Vagina (tissue), 2 donors: ENCODE data around the gene SMOC1. TPM values are rescaled to one million over a fixed set of nuclear protein-coding genes. Genes with fewer than 3 reads are reported as not detected.

Experiments used
- DNase-seq, 2 donors: peaks; one replicate each; pipeline ENCODE4 v3.0.0-alpha.2; 2017; ENCODE audit errors: extremely low spot score in 2 of 2
- H3K27ac ChIP-seq: fragments of 200-600 bp; sonication (generic); one replicate; pipeline ENCODE4 v1.5.1; 2019
- H3K27me3 ChIP-seq: fragments of 200-600 bp; sonication (generic); one replicate; pipeline ENCODE4 v1.5.1; 2019
- H3K36me3 ChIP-seq, 2 donors: fragments of 200-600 bp; sonication (generic); one replicate each; pipeline ENCODE4 v1.5.1; 2017 to 2019
- H3K4me1 ChIP-seq: fragments of 200-600 bp; sonication (generic); one replicate; pipeline ENCODE4 v1.5.1; 2019
- H3K4me3 ChIP-seq, 2 donors: fragments of 200-600 bp; sonication (generic); 1 replicate in 1 of 2; 2 replicates in 1 of 2; pipeline ENCODE4 v1.5.1; 2016 to 2019
- H3K9me3 ChIP-seq: fragments of 200-600 bp; sonication (generic); one replicate; pipeline ENCODE4 v1.5.1; 2019
- POLR2A ChIP-seq, 2 donors: fragments of 450-650 bp; IDR thresholded peaks; one replicate each; pipeline ENCODE4 v1.6.1; 2017; ENCODE audit warnings: antibody characterized with exemption in 2 of 2, mild to moderate bottlenecking in 2 of 2, moderate library complexity in 2 of 2
- POLR2AphosphoS5 ChIP-seq, 2 donors: sonication (generic); formaldehyde crosslinking; IDR thresholded peaks; one replicate each; pipeline ENCODE4 v1.9.0; 2017; ENCODE audit warnings: antibody characterized with exemption in 2 of 2, mild to moderate bottlenecking in 2 of 2, low read depth in 1 of 2; ENCODE audit not compliant: insufficient read depth in 1 of 2
- intact Hi-C: fragments of 100-400 bp; cut with DNase I; formaldehyde crosslinking; loops from one replicate; pipeline ENCODE4 v1.15.1; 2023
- total RNA-seq: library from RNA; depleted of rRNA; stranded (reverse); fragments of >200 nt; gene quantifications from one replicate; pipeline ENCODE4 v1.2.3, GENCODE V29; 2016
- TF ChIP-seq, protein P1 (sequence below), 3 experiments: fragments of 450-650 bp in 2 of 3; fragments of 200-600 bp in 1 of 3; sonication (generic) in 1 of 3; IDR thresholded peaks; one replicate each; pipeline ENCODE4 v1.5.1; 2017 to 2019; ENCODE audit warnings: antibody characterized with exemption in 3 of 3, mild to moderate bottlenecking in 2 of 3, moderate library complexity in 2 of 3

SMOC1 gene
- total RNA-seq, 1 donor from 2014 or later: 9.8 TPM

DNA sequence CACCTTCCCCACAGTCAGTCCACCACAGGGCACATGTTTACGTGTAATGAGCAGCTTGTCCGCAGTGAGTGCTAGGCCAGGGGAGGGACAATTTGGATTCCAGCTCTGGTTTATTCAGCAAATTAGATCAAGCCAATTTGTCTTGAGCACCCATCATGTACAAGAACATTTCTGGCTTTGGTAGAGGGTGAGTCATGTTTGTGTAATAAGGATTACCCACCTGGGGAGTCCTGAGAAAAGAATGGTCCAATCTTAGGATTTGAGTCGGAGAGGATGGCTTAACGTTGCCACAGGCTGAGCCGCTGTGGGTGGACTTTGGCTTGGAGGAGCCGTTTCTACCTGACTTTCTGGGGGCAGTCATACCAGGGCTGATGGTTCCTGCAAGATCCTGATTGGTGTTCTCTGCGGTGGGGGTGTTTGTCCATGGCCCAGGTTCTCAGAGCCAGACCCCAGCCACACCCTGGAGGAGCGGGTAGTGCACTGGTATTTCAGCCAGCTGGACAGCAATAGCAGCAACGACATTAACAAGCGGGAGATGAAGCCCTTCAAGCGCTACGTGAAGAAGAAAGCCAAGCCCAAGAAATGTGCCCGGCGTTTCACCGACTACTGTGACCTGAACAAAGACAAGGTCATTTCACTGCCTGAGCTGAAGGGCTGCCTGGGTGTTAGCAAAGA is 143.7 kb downstream of the SMOC1 start:
- no peak overlapping the region for H3K4me3 ChIP-seq
- H3K4me1 ChIP-seq: peaks cover 14% of the 10 kb centered on the region
- H3K36me3 ChIP-seq: no peaks in the 10 kb centered on the region
- intact Hi-C loops: no loop called here
- no peak overlapping the region for H3K27ac ChIP-seq
- TF ChIP-seq POLR2A (IDR thresholded peaks at IDR 0.05) (no peak), POLR2AphosphoS5 (IDR thresholded peaks at IDR 0.05; ENCODE audit: insufficient read depth in 1 of 2, low read depth in 1 of 2) (no peak)
- TF ChIP-seq, protein P1, sequence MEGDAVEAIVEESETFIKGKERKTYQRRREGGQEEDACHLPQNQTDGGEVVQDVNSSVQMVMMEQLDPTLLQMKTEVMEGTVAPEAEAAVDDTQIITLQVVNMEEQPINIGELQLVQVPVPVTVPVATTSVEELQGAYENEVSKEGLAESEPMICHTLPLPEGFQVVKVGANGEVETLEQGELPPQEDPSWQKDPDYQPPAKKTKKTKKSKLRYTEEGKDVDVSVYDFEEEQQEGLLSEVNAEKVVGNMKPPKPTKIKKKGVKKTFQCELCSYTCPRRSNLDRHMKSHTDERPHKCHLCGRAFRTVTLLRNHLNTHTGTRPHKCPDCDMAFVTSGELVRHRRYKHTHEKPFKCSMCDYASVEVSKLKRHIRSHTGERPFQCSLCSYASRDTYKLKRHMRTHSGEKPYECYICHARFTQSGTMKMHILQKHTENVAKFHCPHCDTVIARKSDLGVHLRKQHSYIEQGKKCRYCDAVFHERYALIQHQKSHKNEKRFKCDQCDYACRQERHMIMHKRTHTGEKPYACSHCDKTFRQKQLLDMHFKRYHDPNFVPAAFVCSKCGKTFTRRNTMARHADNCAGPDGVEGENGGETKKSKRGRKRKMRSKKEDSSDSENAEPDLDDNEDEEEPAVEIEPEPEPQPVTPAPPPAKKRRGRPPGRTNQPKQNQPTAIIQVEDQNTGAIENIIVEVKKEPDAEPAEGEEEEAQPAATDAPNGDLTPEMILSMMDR (IDR thresholded peaks at IDR 0.05): no peak
- no peaks in the 10 kb centered on the region for H3K27me3 ChIP-seq
- no peaks in the 10 kb centered on the region for H3K9me3 ChIP-seq
- no peak for DNase-seq

GRCh38 chr14:70023871-70024270 is 144.7 kb downstream of the SMOC1 start:
- DNase-seq: no peak
- Histone ChIP-seq H3K27me3 (no peaks in the 10 kb centered on the region), H3K9me3 (no peaks in the 10 kb centered on the region), H3K4me3 (no peak overlapping the region), H3K36me3 (no peaks in the 10 kb centered on the region), H3K4me1 (peaks cover 5% of the 10 kb centered on the region), H3K27ac (no peak overlapping the region)
- TF ChIP-seq POLR2AphosphoS5 (IDR thresholded peaks at IDR 0.05; ENCODE audit: insufficient read depth in 1 of 2, low read depth in 1 of 2) (no peak), POLR2A (IDR thresholded peaks at IDR 0.05) (no peak)
- TF ChIP-seq, protein P1 (IDR thresholded peaks at IDR 0.05): no peak
- intact Hi-C loops: no loop called here

DNA sequence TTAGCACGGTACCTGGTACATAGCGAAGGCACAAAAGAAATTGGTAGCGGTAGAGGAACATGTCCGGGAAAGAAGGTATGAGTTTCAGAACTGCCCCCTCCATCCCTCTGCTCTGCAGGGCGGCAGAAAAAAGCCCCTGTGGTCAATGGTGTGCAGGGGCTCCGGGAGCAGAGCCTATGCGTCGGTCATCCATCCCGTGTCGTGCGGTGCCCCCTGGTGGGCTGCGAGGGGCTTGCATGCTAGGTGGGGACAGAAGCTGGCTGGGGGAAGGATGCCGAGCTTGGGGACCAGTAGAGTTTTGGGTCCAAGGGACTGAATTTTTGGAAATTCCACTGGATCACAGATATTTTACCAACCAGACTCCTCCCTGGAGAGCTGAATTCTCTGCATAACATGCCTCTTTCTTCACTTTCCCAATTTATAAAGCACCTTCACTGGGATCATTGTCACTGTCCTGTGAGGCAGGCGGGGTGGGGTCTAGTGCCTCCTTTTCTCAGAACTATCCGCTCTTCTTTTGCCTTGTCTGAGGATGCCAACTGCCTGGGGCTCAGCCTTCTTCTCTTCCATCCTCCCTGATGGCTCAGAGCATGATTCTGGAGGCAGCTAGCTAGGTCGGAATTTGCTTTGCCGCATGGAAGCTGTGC is 148.7 kb downstream of the SMOC1 start:
- DNase-seq: no peak
- no peak for TF ChIP-seq POLR2A (IDR thresholded peaks at IDR 0.05)
- TF ChIP-seq, protein P1 (IDR thresholded peaks at IDR 0.05): peak; percentile 67 to 74 (median 72)
- no peak for TF ChIP-seq POLR2AphosphoS5 (IDR thresholded peaks at IDR 0.05; ENCODE audit: insufficient read depth in 1 of 2, low read depth in 1 of 2)
- Histone ChIP-seq H3K36me3 (no peaks in the 10 kb centered on the region), H3K4me3 (no peak overlapping the region), H3K9me3 (no peaks in the 10 kb centered on the region), H3K27ac (no peak overlapping the region), H3K27me3 (no peaks in the 10 kb centered on the region), H3K4me1 (no peaks in the 10 kb centered on the region)
- intact Hi-C loops: loop anchor here (2.0 kb wide), 1 partner anchor 209 kb away; no protein-coding TSS in a partner anchor

DNA sequence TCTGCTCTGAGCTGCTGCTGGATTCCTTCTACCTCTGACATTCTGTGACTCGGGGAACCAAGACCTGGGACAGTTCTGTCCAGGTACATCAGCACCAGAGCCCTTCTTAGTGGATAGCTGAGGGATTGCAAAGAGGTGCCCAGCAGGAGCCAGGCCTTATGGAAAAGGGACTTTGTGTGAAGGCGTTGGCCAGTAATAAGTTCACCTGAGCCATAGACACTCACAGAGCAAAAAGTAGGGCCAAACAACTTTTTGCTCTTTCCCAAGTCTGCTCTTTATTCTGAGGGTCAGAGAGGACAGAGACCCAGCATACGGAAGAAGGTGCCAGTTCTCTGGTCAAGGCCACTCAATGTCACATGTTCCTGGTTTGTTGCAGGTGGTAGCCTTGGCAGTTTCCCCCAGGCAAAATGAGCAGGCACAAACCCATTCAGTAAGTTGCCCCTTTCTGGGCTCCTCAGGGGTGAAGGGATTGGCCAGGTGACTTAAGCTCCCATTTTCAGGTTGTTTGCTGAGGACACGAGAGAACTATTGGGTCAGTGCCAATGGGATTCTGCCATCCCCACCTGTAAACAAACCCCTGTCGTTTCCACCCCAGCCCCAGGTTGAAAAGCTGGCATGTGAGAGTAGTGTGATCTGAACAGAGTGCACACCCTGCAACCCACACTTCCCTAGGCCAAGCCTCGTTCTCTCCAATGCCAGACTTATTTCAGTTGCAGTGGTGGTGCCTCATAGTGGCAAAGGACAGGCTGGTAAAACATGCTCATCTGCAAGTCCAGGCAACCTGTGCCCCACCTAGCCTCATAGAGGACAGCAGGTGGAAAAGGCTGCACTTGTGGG is 150.3 kb downstream of the SMOC1 start:
- TF ChIP-seq, protein P1 (IDR thresholded peaks at IDR 0.05): no peak
- no peak for TF ChIP-seq POLR2AphosphoS5 (IDR thresholded peaks at IDR 0.05; ENCODE audit: insufficient read depth in 1 of 2, low read depth in 1 of 2)
- TF ChIP-seq POLR2A (IDR thresholded peaks at IDR 0.05): no peak
- Histone ChIP-seq H3K27ac (no peak overlapping the region), H3K36me3 (no peaks in the 10 kb centered on the region), H3K9me3 (no peaks in the 10 kb centered on the region), H3K4me3 (no peak overlapping the region), H3K27me3 (no peaks in the 10 kb centered on the region), H3K4me1 (no peaks in the 10 kb centered on the region)
- intact Hi-C loops: no loop called here
- no peak for DNase-seq
